ENCODE data around the gene SH3BP5L.

DNA sequence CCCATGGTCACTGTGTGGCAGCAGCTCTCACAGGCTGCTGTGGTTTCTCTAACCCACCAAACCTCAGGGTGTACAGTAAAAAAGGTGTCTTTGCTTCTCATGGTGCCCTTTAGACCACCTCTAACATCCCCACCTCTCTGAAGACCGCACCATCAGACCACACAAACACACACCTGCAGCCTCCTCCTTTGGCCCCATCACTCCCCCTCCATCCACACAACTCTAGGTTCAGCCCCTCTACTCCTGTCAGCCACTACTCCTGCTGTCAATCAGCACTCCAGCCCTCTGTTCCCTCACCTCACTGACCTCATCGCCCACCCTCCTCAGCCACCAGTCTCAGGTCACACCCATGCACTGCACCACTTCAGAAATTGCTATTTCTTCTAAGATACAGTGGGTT, 25.7 kb upstream of the SH3BP5L start:
- TF ChIP-seq, protein P1, sequence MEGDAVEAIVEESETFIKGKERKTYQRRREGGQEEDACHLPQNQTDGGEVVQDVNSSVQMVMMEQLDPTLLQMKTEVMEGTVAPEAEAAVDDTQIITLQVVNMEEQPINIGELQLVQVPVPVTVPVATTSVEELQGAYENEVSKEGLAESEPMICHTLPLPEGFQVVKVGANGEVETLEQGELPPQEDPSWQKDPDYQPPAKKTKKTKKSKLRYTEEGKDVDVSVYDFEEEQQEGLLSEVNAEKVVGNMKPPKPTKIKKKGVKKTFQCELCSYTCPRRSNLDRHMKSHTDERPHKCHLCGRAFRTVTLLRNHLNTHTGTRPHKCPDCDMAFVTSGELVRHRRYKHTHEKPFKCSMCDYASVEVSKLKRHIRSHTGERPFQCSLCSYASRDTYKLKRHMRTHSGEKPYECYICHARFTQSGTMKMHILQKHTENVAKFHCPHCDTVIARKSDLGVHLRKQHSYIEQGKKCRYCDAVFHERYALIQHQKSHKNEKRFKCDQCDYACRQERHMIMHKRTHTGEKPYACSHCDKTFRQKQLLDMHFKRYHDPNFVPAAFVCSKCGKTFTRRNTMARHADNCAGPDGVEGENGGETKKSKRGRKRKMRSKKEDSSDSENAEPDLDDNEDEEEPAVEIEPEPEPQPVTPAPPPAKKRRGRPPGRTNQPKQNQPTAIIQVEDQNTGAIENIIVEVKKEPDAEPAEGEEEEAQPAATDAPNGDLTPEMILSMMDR (conservative IDR thresholded peaks at IDR 0.05 in 1 of 2, IDR thresholded peaks at IDR 0.05 in 1 of 2; ENCODE audit: low read depth in 1 of 2, low read length in 2 of 2), result no peak
- no peak for TF ChIP-seq EZH2 (IDR thresholded peaks at IDR 0.05; ENCODE audit: low read length, missing control alignments)

Data from fibroblast of lung (primary cell).